Measurements from ENCODE around the gene RIMBP2.

GRCh38 chr12:130615861-130616345, 100.2 kb downstream of the RIMBP2 start:
- TF ChIP-seq EZH2 (IDR thresholded peaks at IDR 0.05; ENCODE audit: borderline replicate concordance, low read length): no peak
- no peak for TF ChIP-seq CTCF (conservative IDR thresholded peaks at IDR 0.05 in 1 of 2, IDR thresholded peaks at IDR 0.05 in 1 of 2; ENCODE audit: extremely low read depth in 1 of 2, insufficient read depth in 1 of 2, low read depth in 1 of 2, low read length in 2 of 2)
